GM20431 (cell line): ENCODE data around the gene GPR45.
"Not testable (repeated sequence)": the region's sequence is repeated elsewhere in the genome, so short reads cannot be mapped to it uniquely, and the experiment has no call there.

Experiments used
- in situ Hi-C: fragments of 300-500 bp; cut with MseI, MboI; formaldehyde crosslinking; loops from one replicate; pipeline ENCODE4 v1.15.0; 2020; ENCODE audit warnings: low sequenced_read_pairs; ENCODE audit not compliant: unreplicated experiment

Gene GPR45

GRCh38 chr2:105251016-105251648 is 9.6 kb downstream of the GPR45 start:
- in situ Hi-C loops, result not testable (repeated sequence)

- in situ Hi-C loops, result no loop called here
Measured at GRCh38 chr2:105252271-105252670, 10.7 kb downstream of the GPR45 start.

- in situ Hi-C loops, result no loop called here
Measured at GRCh38 chr2:105254531-105255210, 13.1 kb downstream of the GPR45 start.

GRCh38 chr2:105255979-105256378 is 14.4 kb downstream of the GPR45 start:
- in situ Hi-C loops, result no loop called here

- in situ Hi-C loops, result no loop called here
Measured at GRCh38 chr2:105256431-105257047, 15.0 kb downstream of the GPR45 start.

GRCh38 chr2:105257981-105258380 is 16.4 kb downstream of the GPR45 start:
- in situ Hi-C loops, result no loop called here

GRCh38 chr2:105258835-105259350 is 17.4 kb downstream of the GPR45 start:
- in situ Hi-C loops, result no loop called here

GRCh38 chr2:105261061-105261460 is 19.5 kb downstream of the GPR45 start:
- in situ Hi-C loops, result no loop called here

- in situ Hi-C loops, result no loop called here
Measured at GRCh38 chr2:105262651-105263091, 21.1 kb downstream of the GPR45 start.

- in situ Hi-C loops, result no loop called here
Measured at GRCh38 chr2:105269426-105269825, 27.9 kb downstream of the GPR45 start.

GRCh38 chr2:105271393-105272045 is 30.0 kb downstream of the GPR45 start:
- in situ Hi-C loops, result no loop called here

GRCh38 chr2:105272176-105272575 is 30.6 kb downstream of the GPR45 start:
- in situ Hi-C loops, result no loop called here

- in situ Hi-C loops, result no loop called here
Measured at GRCh38 chr2:105274046-105274445, 32.5 kb downstream of the GPR45 start.

GRCh38 chr2:105278654-105279053 is 37.1 kb downstream of the GPR45 start:
- in situ Hi-C loops, result no loop called here

GRCh38 chr2:105279126-105279525 is 37.6 kb downstream of the GPR45 start:
- in situ Hi-C loops, result no loop called here

GRCh38 chr2:105280281-105280680 is 38.7 kb downstream of the GPR45 start:
- in situ Hi-C loops, result no loop called here

- in situ Hi-C loops, result no loop called here
Measured at GRCh38 chr2:105283532-105283931, 42.0 kb downstream of the GPR45 start.

- in situ Hi-C loops, result no loop called here
Measured at GRCh38 chr2:105287692-105288091, 46.1 kb downstream of the GPR45 start.

GRCh38 chr2:105288133-105288532 is 46.6 kb downstream of the GPR45 start:
- in situ Hi-C loops, result no loop called here

GRCh38 chr2:105290981-105291660 is 49.6 kb downstream of the GPR45 start:
- in situ Hi-C loops, result no loop called here
